ENCODE results near the gene PITPNM3.

DNA sequence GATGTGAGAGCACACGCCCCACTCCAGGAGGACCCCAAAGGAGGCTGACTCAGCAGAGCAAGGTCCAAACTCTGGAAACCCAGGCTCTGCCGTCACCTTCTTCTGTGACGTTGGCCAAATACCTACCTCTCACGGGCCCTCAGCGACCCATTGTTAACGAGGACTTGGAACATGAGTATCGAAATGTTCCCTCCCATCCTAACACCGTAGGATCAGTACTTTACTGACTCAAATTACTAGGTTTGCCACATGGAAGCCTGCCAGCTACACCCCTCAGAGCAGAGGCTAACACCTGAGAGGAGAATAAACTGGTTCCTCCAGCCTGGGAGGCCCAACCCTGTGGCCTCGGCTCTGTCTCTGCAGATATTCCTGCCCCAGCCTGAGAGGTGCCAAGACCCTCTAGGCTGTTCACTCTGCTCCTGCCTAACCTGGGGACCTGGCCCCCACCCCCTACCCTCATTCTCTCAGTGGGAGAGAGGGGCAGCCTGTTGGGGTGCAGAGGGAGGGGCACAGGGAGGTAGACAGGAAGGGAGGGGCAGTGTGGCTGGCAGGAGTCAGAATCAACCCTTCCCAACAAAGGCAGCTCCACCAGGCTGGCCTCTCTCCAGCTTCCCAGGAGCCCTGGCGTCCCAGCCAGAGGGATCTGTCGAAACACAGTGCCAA is 4.4 kb downstream of the PITPNM3 start:
- no peak for TF ChIP-seq POLR2AphosphoS5 (IDR thresholded peaks at IDR 0.05; ENCODE audit: low read depth, low read length)
- TF ChIP-seq, protein P1, sequence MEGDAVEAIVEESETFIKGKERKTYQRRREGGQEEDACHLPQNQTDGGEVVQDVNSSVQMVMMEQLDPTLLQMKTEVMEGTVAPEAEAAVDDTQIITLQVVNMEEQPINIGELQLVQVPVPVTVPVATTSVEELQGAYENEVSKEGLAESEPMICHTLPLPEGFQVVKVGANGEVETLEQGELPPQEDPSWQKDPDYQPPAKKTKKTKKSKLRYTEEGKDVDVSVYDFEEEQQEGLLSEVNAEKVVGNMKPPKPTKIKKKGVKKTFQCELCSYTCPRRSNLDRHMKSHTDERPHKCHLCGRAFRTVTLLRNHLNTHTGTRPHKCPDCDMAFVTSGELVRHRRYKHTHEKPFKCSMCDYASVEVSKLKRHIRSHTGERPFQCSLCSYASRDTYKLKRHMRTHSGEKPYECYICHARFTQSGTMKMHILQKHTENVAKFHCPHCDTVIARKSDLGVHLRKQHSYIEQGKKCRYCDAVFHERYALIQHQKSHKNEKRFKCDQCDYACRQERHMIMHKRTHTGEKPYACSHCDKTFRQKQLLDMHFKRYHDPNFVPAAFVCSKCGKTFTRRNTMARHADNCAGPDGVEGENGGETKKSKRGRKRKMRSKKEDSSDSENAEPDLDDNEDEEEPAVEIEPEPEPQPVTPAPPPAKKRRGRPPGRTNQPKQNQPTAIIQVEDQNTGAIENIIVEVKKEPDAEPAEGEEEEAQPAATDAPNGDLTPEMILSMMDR (IDR thresholded peaks at IDR 0.05), result no peak
